ENCODE results near the gene PLPP4. TPM values are rescaled to one million over a fixed set of nuclear protein-coding genes. Genes with fewer than 3 reads are reported as not detected.
"Not testable (repeated sequence)": the region's sequence is repeated elsewhere in the genome, so short reads cannot be mapped to it uniquely, and the experiment has no call there.

The PLPP4 gene
- total RNA-seq, 2 experiments from 2014 or later: not detected

DNA sequence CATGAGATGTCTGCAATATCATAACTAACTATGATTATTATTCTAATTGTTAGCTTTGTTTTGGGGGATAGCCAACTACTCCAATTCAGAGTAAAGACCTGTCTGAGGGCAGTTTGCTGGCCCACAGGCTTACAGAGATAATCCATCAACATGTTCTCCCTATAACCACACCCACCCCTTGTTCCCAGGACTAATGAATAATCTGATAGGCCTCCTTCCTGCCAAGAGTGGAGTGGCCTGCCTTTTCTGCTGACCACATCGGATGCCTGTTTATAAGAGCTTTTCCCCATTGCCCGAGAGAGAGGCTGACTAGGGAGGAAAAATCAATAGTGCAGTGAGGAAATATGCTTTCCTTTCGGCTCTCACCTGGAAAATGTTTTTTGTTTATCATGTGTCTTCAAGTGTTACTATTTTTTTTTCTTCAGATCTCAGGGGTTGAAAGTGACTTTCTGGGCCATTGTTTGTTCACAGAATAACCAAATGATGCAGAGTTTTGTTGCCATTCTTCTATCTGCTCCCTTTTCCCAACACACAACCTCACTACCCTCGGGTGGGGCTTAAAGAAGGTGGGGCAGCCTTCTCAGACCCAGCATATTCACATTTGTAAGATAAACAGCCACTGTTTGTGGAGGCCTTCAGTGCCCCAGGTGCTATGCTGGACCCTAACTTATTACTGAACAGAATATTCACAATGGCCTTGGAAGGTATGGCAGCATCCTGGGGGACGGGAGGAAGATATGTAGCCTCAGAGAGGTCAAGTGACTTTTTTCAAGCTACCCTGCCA is 38.4 kb downstream of the PLPP4 start:
- no peak overlapping the region for H3K27ac ChIP-seq (ENCODE audit: low read depth in 1 of 2, low read length in 2 of 2)
- H3K9me3 Mint-ChIP-seq: no peaks in the 10 kb centered on the region
- no peak overlapping the region for H3K27ac Mint-ChIP-seq
- H3K4me3 Mint-ChIP-seq: no peak overlapping the region
- no peaks in the 10 kb centered on the region for H3K36me3 Mint-ChIP-seq (ENCODE audit: low read depth)
- TF ChIP-seq, protein P1, sequence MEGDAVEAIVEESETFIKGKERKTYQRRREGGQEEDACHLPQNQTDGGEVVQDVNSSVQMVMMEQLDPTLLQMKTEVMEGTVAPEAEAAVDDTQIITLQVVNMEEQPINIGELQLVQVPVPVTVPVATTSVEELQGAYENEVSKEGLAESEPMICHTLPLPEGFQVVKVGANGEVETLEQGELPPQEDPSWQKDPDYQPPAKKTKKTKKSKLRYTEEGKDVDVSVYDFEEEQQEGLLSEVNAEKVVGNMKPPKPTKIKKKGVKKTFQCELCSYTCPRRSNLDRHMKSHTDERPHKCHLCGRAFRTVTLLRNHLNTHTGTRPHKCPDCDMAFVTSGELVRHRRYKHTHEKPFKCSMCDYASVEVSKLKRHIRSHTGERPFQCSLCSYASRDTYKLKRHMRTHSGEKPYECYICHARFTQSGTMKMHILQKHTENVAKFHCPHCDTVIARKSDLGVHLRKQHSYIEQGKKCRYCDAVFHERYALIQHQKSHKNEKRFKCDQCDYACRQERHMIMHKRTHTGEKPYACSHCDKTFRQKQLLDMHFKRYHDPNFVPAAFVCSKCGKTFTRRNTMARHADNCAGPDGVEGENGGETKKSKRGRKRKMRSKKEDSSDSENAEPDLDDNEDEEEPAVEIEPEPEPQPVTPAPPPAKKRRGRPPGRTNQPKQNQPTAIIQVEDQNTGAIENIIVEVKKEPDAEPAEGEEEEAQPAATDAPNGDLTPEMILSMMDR (IDR thresholded peaks at IDR 0.05): no peak
- H3K27me3 ChIP-seq (ENCODE audit: control insufficient read depth in 1 of 2, insufficient read depth in 2 of 2, low read length in 2 of 2): no peaks in the 10 kb centered on the region
- ChIA-PET POLR2A (no interaction called here), CTCF (no interaction called here)
- DNase-seq (no peak), ATAC-seq (ENCODE audit: poor library complexity) (no peak)
- no peak overlapping the region for H3K4me3 ChIP-seq (ENCODE audit: low read length)
- H3K4me1 Mint-ChIP-seq (ENCODE audit: low read depth): no peaks in the 10 kb centered on the region
- intact Hi-C loops (cut with DNase I, micrococcal nuclease): no loop called here
- H3K9me3 ChIP-seq (ENCODE audit: control insufficient read depth in 1 of 2, insufficient read depth in 1 of 2, low read length in 2 of 2): peaks cover 0 to 8% of the 10 kb centered on the region in 2 experiments
- H3K27me3 Mint-ChIP-seq: no peaks in the 10 kb centered on the region
- H3K36me3 ChIP-seq (ENCODE audit: insufficient read depth, low read length): no peaks in the 10 kb centered on the region
- H3K4me1 ChIP-seq (ENCODE audit: insufficient read depth, low read length): no peaks in the 10 kb centered on the region

DNA sequence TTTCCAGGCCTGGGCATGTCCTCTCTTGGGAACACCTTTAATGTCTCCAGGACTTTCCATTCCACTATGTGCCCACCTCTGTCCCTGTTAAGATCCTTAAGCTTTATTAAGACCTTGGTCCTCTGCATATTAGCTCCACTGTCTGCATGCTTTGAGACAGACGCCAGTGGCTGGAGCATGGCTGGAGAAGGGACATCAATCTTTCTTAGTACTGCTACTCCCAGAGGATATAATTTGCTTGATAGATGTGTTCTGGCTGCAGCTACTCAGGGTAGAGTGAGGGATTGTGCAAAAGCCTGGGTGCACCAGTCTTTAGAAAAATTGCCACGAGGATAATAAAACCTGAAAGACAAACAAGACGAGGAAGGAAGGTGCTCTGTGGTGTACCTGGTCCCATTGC is 42.9 kb downstream of the PLPP4 start:
- DNase-seq (no peak), ATAC-seq (ENCODE audit: poor library complexity) (no peak)
- TF ChIP-seq, protein P1 (IDR thresholded peaks at IDR 0.05): no peak
- intact Hi-C loops (cut with DNase I, micrococcal nuclease): no loop called here
- H3K27me3 ChIP-seq (ENCODE audit: control insufficient read depth in 1 of 2, insufficient read depth in 2 of 2, low read length in 2 of 2): no peaks in the 10 kb centered on the region
- CTCF ChIA-PET: no interaction called here
- H3K9me3 Mint-ChIP-seq: no peaks in the 10 kb centered on the region
- peaks cover 0 to 14% of the 10 kb centered on the region in 2 experiments for H3K9me3 ChIP-seq (ENCODE audit: control insufficient read depth in 1 of 2, insufficient read depth in 1 of 2, low read length in 2 of 2)
- H3K27ac Mint-ChIP-seq: no peak overlapping the region
- H3K4me3 Mint-ChIP-seq: no peak overlapping the region
- H3K36me3 Mint-ChIP-seq (ENCODE audit: low read depth): no peaks in the 10 kb centered on the region
- no peak overlapping the region for H3K27ac ChIP-seq (ENCODE audit: low read depth in 1 of 2, low read length in 2 of 2)
- no peaks in the 10 kb centered on the region for H3K36me3 ChIP-seq (ENCODE audit: insufficient read depth, low read length)
- no peak overlapping the region for H3K4me3 ChIP-seq (ENCODE audit: low read length)
- no peaks in the 10 kb centered on the region for H3K4me1 ChIP-seq (ENCODE audit: insufficient read depth, low read length)
- POLR2A ChIA-PET: no interaction called here
- H3K27me3 Mint-ChIP-seq: peaks cover 4% of the 10 kb centered on the region
- H3K4me1 Mint-ChIP-seq (ENCODE audit: low read depth): no peaks in the 10 kb centered on the region

DNA sequence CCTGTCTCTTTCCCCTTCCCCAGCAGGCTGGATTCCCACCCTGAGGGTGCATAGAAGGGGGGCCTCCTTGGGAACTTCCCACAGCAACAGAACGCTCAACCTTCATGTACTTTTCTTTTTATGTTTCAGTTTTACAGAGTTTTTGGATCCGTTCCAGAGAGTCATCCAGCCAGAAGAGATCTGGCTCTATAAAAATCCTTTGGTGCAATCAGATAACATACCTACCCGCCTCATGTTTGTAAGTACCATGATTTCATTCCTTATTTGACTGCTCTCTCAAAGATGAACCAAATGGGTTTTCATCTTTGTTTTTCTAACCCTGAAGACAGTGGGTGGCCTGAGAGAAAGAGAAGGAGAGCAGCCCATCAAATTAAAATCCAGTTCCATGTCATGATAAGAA is 46.7 kb downstream of the PLPP4 start:
- H3K27ac ChIP-seq (ENCODE audit: low read depth in 1 of 2, low read length in 2 of 2): no peak overlapping the region
- CTCF ChIA-PET: no interaction called here
- no peak for DNase-seq
- POLR2A ChIA-PET: no interaction called here
- no peaks in the 10 kb centered on the region for H3K4me1 ChIP-seq (ENCODE audit: insufficient read depth, low read length)
- no peaks in the 10 kb centered on the region for H3K4me1 Mint-ChIP-seq (ENCODE audit: low read depth)
- H3K27me3 ChIP-seq (ENCODE audit: control insufficient read depth in 1 of 2, insufficient read depth in 2 of 2, low read length in 2 of 2): no peaks in the 10 kb centered on the region
- peaks cover 0 to 17% of the 10 kb centered on the region in 2 experiments for H3K9me3 ChIP-seq (ENCODE audit: control insufficient read depth in 1 of 2, insufficient read depth in 1 of 2, low read length in 2 of 2)
- no peak overlapping the region for H3K4me3 ChIP-seq (ENCODE audit: low read length)
- H3K9me3 Mint-ChIP-seq: no peaks in the 10 kb centered on the region
- H3K36me3 Mint-ChIP-seq (ENCODE audit: low read depth): no peaks in the 10 kb centered on the region
- H3K27ac Mint-ChIP-seq: no peak overlapping the region
- no peak for ATAC-seq (ENCODE audit: poor library complexity)
- H3K27me3 Mint-ChIP-seq: peaks cover 4% of the 10 kb centered on the region
- TF ChIP-seq, protein P1 (IDR thresholded peaks at IDR 0.05): no peak
- no peak overlapping the region for H3K4me3 Mint-ChIP-seq
- no peaks in the 10 kb centered on the region for H3K36me3 ChIP-seq (ENCODE audit: insufficient read depth, low read length)
- intact Hi-C loops (cut with DNase I, micrococcal nuclease): no loop called here

DNA sequence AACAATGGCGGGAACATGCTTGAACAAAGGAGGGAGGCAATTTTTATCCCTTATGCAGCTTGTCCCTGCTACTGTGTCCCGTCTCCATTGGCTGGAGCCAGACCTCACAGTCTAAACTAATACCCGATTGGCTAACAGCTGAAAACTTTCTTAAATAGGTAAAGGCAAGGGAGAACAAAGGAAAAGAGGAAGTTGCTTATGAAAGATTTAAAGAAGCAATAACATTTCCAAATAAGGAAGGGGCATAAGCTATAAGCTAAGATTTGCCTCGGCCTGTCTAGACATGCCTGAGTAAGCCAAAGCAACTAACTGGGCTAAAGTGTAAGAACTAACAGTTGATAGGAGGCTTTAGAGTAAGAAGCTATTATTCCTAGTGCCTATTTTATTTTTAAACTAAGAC is 47.2 kb downstream of the PLPP4 start:
- H3K36me3 ChIP-seq (ENCODE audit: insufficient read depth, low read length); intact Hi-C loops (cut with DNase I, micrococcal nuclease); H3K4me1 Mint-ChIP-seq (ENCODE audit: low read depth); CTCF ChIA-PET; DNase-seq; ATAC-seq (ENCODE audit: poor library complexity); H3K36me3 Mint-ChIP-seq (ENCODE audit: low read depth); H3K27me3 ChIP-seq (ENCODE audit: control insufficient read depth in 1 of 2, insufficient read depth in 2 of 2, low read length in 2 of 2); H3K4me3 Mint-ChIP-seq; H3K4me1 ChIP-seq (ENCODE audit: insufficient read depth, low read length); H3K4me3 ChIP-seq (ENCODE audit: low read length); H3K27ac ChIP-seq (ENCODE audit: low read depth in 1 of 2, low read length in 2 of 2); H3K9me3 Mint-ChIP-seq; POLR2A ChIA-PET; H3K27ac Mint-ChIP-seq; H3K27me3 Mint-ChIP-seq: not testable (repeated sequence)
- peaks cover 0 to 17% of the 10 kb centered on the region in 2 experiments for H3K9me3 ChIP-seq (ENCODE audit: control insufficient read depth in 1 of 2, insufficient read depth in 1 of 2, low read length in 2 of 2)

Measured in CD4-positive, alpha-beta T cell (primary cell).